Trophoblast cell (in vitro differentiated cells and primary cell): ENCODE results near the gene SBK1.

Experiments
- DNase-seq, 2 donors: peaks; one replicate each; pipeline ENCODE4 v3.0.0-alpha.2; 2016
- H2AFZ ChIP-seq: 2 replicates; pipeline ENCODE4 v1.6.1; 2013; ENCODE audit warnings: low read length, moderate library complexity, mild to moderate bottlenecking; ENCODE audit not compliant: insufficient read depth, poor library complexity
- H2AK5ac ChIP-seq: 2 replicates; pipeline ENCODE4 v1.6.1; 2013; ENCODE audit warnings: mild to moderate bottlenecking, low read length
- H2BK120ac ChIP-seq: 2 replicates; pipeline ENCODE4 v1.6.1; 2013; ENCODE audit warnings: low read length, mild to moderate bottlenecking, moderate library complexity; ENCODE audit not compliant: insufficient read depth, poor library complexity
- H2BK12ac ChIP-seq: 2 replicates; pipeline ENCODE4 v1.6.1; 2013; ENCODE audit warnings: mild to moderate bottlenecking, low read length, moderate library complexity
- H2BK5ac ChIP-seq: 2 replicates; pipeline ENCODE4 v1.6.1; 2013; ENCODE audit warnings: low read length, low read depth, moderate library complexity, mild to moderate bottlenecking; ENCODE audit not compliant: poor library complexity
- H3K14ac ChIP-seq: 2 replicates; pipeline ENCODE4 v1.6.1; 2013; ENCODE audit warnings: mild to moderate bottlenecking, low read length
- H3K18ac ChIP-seq: 2 replicates; pipeline ENCODE4 v1.6.1; 2013; ENCODE audit warnings: mild to moderate bottlenecking, low read length
- H3K23ac ChIP-seq: 2 replicates; pipeline ENCODE4 v1.6.1; 2013; ENCODE audit warnings: low read length
- H3K27ac ChIP-seq: 2 replicates; pipeline ENCODE4 v1.5.1; 2013; ENCODE audit warnings: low read depth, mild to moderate bottlenecking, inconsistent platforms, low read length, moderate library complexity
- H3K27me3 ChIP-seq: 2 replicates; pipeline ENCODE4 v1.6.1; 2013; ENCODE audit warnings: inconsistent platforms, mild to moderate bottlenecking, low read length, moderate library complexity; ENCODE audit not compliant: insufficient read depth
- H3K36me3 ChIP-seq, 2 experiments: 1 replicate in 1 of 2; 2 replicates in 1 of 2; pipeline ENCODE4 v1.6.1; 2013; ENCODE audit warnings: low read length in 2 of 2, mild to moderate bottlenecking in 2 of 2, moderate library complexity in 1 of 2; ENCODE audit not compliant: insufficient read depth in 2 of 2, control insufficient read depth in 1 of 2
- H3K4ac ChIP-seq: 2 replicates; pipeline ENCODE4 v1.6.1; 2013; ENCODE audit warnings: low read depth, mild to moderate bottlenecking, low read length, moderate library complexity
- H3K4me1 ChIP-seq, 2 experiments: 1 replicate in 1 of 2; 2 replicates in 1 of 2; pipeline ENCODE4 v1.6.1; 2013; ENCODE audit warnings: low read length in 2 of 2, mild to moderate bottlenecking in 2 of 2, moderate library complexity in 1 of 2; ENCODE audit not compliant: insufficient read depth in 2 of 2, control insufficient read depth in 1 of 2
- H3K4me2 ChIP-seq: 2 replicates; pipeline ENCODE4 v1.6.1; 2013; ENCODE audit warnings: inconsistent platforms, mild to moderate bottlenecking, low read length, moderate library complexity
- H3K4me3 ChIP-seq: 2 replicates; pipeline ENCODE4 v1.5.1; 2013; ENCODE audit warnings: mild to moderate bottlenecking, low read depth, low read length, inconsistent platforms
- H3K79me1 ChIP-seq: one replicate; pipeline ENCODE4 v1.6.1; 2013; ENCODE audit warnings: low read length
- H3K79me2 ChIP-seq: 2 replicates; pipeline ENCODE4 v1.6.1; 2013; ENCODE audit warnings: low read length, mild to moderate bottlenecking; ENCODE audit not compliant: control insufficient read depth, insufficient read depth, poor library complexity
- H3K9ac ChIP-seq: 2 replicates; pipeline ENCODE4 v1.6.1; 2013; ENCODE audit warnings: mild to moderate bottlenecking, low read length
- H3K9me3 ChIP-seq: 2 replicates; pipeline ENCODE4 v1.6.1; 2013; ENCODE audit warnings: low read depth, mild to moderate bottlenecking, control low read depth, inconsistent platforms, low read length; ENCODE audit not compliant: insufficient read depth
- H4K12ac ChIP-seq: 2 replicates; pipeline ENCODE4 v1.6.1; 2013; ENCODE audit warnings: low read depth, mild to moderate bottlenecking, low read length, moderate library complexity
- H4K8ac ChIP-seq: 2 replicates; pipeline ENCODE4 v1.6.1; 2013; ENCODE audit warnings: low read depth, mild to moderate bottlenecking, low read length, moderate library complexity
- H4K91ac ChIP-seq: one replicate; pipeline ENCODE4 v1.6.1; 2013; ENCODE audit warnings: low read depth, mild to moderate bottlenecking, low read length, moderate library complexity
- WGBS: extraction: QIAGEN DNeasy Blood & Tissue Kit; methylation state at CpG from one replicate; pipeline ENCODE4 v1.1.7; 2013; ENCODE audit warnings: missing lambda C conversion rate; ENCODE audit not compliant: insufficient read length, insufficient coverage; ENCODE audit errors: extremely low coverage; 5-methylcytosine and 5-hydroxymethylcytosine counted together

SBK1 gene

DNA sequence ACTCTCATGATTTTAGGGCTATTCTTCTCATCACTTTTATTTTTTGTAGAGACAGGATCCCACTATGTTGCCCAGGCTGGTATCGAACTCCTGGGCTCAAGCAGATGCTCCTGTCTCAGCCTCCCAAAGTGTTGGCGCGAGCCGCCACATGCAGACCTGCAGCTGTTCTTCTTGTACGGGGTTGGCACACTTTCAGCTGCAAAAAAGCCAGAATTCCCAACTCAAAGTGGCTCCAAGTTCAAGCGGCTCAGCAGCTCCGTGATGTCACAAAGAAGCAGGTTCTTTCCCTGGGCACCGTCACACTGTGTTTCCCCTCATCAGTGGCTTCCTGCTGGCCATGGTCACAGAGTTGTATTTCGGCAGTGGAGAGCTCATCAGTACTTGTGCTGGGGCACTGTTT is 6.7 kb upstream of the SBK1 start:
- Histone ChIP-seq H3K23ac (no peak overlapping the region), H3K36me3 (no peaks in the 10 kb centered on the region), H4K91ac (no peak overlapping the region), H3K4me3 (no peak overlapping the region), H3K79me2 (no peaks in the 10 kb centered on the region), H2AK5ac (no peak overlapping the region), H3K9me3 (no peaks in the 10 kb centered on the region), H3K4ac (no peak overlapping the region), H3K27ac (no peak overlapping the region), H4K12ac (no peak overlapping the region), H3K4me1 (no peaks in the 10 kb centered on the region), H3K9ac (no peak overlapping the region), H2AFZ (no peak overlapping the region), H3K4me2 (no peak overlapping the region), H2BK5ac (no peak overlapping the region), H3K27me3 (no peaks in the 10 kb centered on the region), H3K14ac (no peak overlapping the region), H2BK120ac (no peak overlapping the region), H4K8ac (no peak overlapping the region), H3K18ac (no peak overlapping the region), H3K79me1 (no peaks in the 10 kb centered on the region), H2BK12ac (no peak overlapping the region)
- WGBS, result no CpG with 5 or more reads among the region's 9 CpGs
- DNase-seq, result no peak

DNA sequence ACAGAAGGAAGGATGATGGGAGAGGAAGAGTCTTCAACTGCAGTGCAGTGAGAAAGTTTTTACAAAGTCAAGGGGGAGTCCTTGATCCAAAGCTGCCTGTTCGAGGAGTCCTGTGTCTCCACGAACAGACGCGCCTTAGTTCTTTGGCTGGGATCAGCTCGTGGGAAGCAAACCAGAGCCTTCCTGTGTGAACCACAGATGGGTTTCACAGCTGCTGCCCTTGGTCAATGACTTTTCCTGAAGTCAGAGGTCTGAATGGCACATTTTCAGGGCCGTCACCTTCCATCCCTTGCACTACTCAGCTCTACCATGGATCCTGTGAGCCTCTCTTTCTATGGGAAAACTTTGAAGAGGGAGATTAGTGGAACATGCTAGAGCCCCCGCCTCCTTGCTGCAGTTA is 4.2 kb upstream of the SBK1 start:
- no peaks in the 10 kb centered on the region for H3K9me3 ChIP-seq
- H3K4me3 ChIP-seq, result no peak overlapping the region
- no peak overlapping the region for H2BK12ac ChIP-seq
- peaks cover 6% of the 10 kb centered on the region for H3K79me2 ChIP-seq
- no peak overlapping the region for H4K12ac ChIP-seq
- no peak overlapping the region for H2AK5ac ChIP-seq
- H2BK5ac ChIP-seq, result no peak overlapping the region
- no peak overlapping the region for H2BK120ac ChIP-seq
- no peak overlapping the region for H3K23ac ChIP-seq
- H3K27me3 ChIP-seq, result no peaks in the 10 kb centered on the region
- no peak overlapping the region for H3K9ac ChIP-seq
- H3K79me1 ChIP-seq, result peaks cover 11% of the 10 kb centered on the region
- no peak overlapping the region for H3K18ac ChIP-seq
- no peak overlapping the region for H4K8ac ChIP-seq
- no peaks in the 10 kb centered on the region for H3K36me3 ChIP-seq
- no CpG with 5 or more reads among the region's 7 CpGs for WGBS
- peaks cover 4% of the 10 kb centered on the region in 2 experiments for H3K4me1 ChIP-seq
- H3K4me2 ChIP-seq, result no peak overlapping the region
- no peak overlapping the region for H4K91ac ChIP-seq
- no peak overlapping the region for H2AFZ ChIP-seq
- H3K4ac ChIP-seq, result no peak overlapping the region
- no peak for DNase-seq
- H3K14ac ChIP-seq, result no peak overlapping the region
- no peak overlapping the region for H3K27ac ChIP-seq

DNA sequence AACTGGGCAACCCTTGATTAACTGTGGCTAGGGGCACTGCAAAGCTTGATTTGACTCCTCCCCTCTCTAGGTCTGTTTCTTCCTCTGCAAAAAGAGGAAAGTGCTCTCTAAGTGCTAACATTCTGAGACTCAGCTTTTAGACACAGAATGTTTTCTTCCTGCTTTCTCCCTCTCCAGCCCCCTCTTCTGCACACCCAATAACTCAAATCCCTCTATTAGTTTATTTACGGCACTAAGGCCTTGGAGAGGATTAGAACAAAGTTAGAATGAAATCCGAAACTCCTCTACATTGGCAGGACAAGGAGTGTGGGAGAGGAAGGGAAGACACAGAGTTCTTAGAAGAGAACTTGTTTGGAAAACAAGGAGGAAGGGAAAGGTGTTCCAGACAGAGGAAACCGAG is 3.3 kb upstream of the SBK1 start:
- Histone ChIP-seq H4K12ac (no peak overlapping the region), H3K23ac (no peak overlapping the region), H2BK5ac (no peak overlapping the region), H3K79me2 (peaks cover 10% of the 10 kb centered on the region), H3K27me3 (no peaks in the 10 kb centered on the region), H3K36me3 (no peaks in the 10 kb centered on the region), H4K8ac (no peak overlapping the region), H2BK12ac (no peak overlapping the region), H2AK5ac (no peak overlapping the region), H3K27ac (no peak overlapping the region), H4K91ac (no peak overlapping the region), H3K4me2 (no peak overlapping the region), H3K4me1 (peaks cover 4% of the 10 kb centered on the region in 2 experiments), H2BK120ac (no peak overlapping the region), H3K9ac (no peak overlapping the region), H2AFZ (no peak overlapping the region), H3K79me1 (peaks cover 16% of the 10 kb centered on the region), H3K14ac (no peak overlapping the region), H3K4ac (no peak overlapping the region), H3K9me3 (no peaks in the 10 kb centered on the region), H3K4me3 (no peak overlapping the region), H3K18ac (no peak overlapping the region)
- no CpG with 5 or more reads among the region's 3 CpGs for WGBS
- DNase-seq, result no peak

- H3K9me3 ChIP-seq, result no peaks in the 10 kb centered on the region
- H3K23ac ChIP-seq, result no peak overlapping the region
- no peak overlapping the region for H3K27ac ChIP-seq
- H3K14ac ChIP-seq, result no peak overlapping the region
- H3K36me3 ChIP-seq, result no peaks in the 10 kb centered on the region
- H3K4ac ChIP-seq, result no peak overlapping the region
- H2AK5ac ChIP-seq, result no peak overlapping the region
- H3K4me2 ChIP-seq, result no peak overlapping the region
- no peak overlapping the region for H4K91ac ChIP-seq
- H2BK5ac ChIP-seq, result no peak overlapping the region
- no peaks in the 10 kb centered on the region for H3K27me3 ChIP-seq
- H3K79me1 ChIP-seq, result peaks cover 16% of the 10 kb centered on the region
- DNase-seq, result no peak
- WGBS, result no CpG with 5 or more reads among the region's 10 CpGs
- H3K4me3 ChIP-seq, result no peak overlapping the region
- H3K9ac ChIP-seq, result no peak overlapping the region
- H2BK120ac ChIP-seq, result no peak overlapping the region
- H3K4me1 ChIP-seq, result peaks cover 4% of the 10 kb centered on the region in 2 experiments
- no peak overlapping the region for H2AFZ ChIP-seq
- no peak overlapping the region for H2BK12ac ChIP-seq
- H4K12ac ChIP-seq, result no peak overlapping the region
- peaks cover 10% of the 10 kb centered on the region for H3K79me2 ChIP-seq
- no peak overlapping the region for H3K18ac ChIP-seq
- no peak overlapping the region for H4K8ac ChIP-seq
These were observed 2.1 kb upstream of the SBK1 start for GRCh38 chr16:28289939-28290858.
